HTERT RPE-1 (cell line): ENCODE results near the gene ACSM6.

Source experiments
- in situ Hi-C: fragments of 300-500 bp; cut with MboI; formaldehyde crosslinking; loops from 4 replicates; pipeline ENCODE4 v1.14.3; 2020; ENCODE audit warnings: low sequenced_read_pairs

The ACSM6 gene

DNA sequence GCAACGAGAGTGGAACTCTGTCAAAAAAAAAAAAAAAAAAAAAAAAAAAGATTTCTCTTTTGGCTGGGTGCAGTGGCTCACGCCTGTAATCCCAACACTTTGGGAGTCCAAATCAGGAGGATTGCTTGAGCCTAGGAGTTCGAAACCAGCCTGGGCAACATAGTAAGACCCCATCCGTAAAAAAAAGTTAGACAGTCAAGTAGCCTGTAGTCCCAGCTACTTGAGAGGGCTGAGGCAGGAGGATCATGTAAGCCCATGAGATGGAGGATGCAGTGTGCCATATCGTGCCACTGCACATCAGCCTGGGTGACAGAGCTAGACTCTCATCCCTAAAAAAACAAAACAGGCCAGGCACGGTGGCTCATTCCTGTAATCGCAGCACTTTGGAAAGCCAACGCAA is 71.5 kb downstream of the ACSM6 start:
- in situ Hi-C loops, result no loop called here

DNA sequence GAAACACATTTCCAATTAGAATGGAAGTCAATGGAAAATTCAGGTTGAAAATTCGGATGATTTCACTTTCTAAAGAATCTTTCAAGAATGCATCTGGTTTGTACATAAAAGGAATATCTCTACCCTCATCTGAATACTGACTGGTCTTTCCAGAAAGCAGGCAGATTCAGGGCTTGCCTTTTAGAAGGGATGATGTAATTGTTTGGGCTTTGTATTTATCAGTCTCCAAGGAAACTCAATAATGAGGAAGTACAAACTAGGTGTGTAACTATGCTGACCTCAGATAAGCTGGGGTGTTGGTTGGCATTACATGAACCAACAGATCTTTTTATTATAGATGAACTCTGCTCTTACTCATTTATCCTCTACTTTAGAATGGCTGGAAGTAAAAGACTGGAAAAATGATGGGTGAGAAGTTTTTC is 72.6 kb downstream of the ACSM6 start:
- in situ Hi-C loops, result no loop called here

DNA sequence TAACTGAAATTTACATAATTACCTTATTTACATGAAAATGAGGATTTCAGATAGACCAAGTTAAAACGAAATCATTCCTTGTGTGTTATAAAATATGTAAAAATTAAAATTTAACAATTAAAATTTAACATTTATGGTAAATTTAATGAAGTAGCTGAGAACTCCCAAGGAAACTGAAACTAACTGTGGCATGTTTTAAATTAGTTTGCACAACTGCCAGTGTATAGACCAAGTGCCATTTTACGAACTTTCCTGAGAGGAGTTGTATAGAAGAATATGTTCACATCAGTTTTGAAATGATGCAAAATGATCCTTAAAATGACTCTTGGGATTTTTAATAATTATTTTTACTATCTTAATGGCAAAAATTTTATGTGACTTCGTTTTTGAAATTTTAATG is 73.2 kb downstream of the ACSM6 start:
- in situ Hi-C loops, result no loop called here

DNA sequence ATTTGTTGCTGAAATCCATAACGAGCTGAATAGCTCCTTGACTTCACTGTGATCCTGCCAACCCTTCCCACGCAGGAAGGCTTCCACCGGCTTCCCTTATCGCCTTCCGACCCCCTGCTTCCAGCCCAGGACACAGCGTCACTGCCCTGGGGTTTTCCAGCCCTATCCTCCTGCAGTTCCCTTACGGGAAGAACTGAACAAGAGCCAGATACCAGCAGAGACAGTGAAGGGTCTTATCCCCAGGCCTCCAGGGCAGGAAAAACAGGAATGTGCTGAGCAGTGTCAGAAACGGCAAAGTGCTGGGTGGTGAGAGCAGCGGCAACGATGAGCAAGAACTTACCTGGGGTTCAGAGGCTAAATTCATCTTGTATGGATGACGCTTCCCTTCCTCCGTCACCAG is 74.4 kb downstream of the ACSM6 start:
- in situ Hi-C loops, result no loop called here

DNA sequence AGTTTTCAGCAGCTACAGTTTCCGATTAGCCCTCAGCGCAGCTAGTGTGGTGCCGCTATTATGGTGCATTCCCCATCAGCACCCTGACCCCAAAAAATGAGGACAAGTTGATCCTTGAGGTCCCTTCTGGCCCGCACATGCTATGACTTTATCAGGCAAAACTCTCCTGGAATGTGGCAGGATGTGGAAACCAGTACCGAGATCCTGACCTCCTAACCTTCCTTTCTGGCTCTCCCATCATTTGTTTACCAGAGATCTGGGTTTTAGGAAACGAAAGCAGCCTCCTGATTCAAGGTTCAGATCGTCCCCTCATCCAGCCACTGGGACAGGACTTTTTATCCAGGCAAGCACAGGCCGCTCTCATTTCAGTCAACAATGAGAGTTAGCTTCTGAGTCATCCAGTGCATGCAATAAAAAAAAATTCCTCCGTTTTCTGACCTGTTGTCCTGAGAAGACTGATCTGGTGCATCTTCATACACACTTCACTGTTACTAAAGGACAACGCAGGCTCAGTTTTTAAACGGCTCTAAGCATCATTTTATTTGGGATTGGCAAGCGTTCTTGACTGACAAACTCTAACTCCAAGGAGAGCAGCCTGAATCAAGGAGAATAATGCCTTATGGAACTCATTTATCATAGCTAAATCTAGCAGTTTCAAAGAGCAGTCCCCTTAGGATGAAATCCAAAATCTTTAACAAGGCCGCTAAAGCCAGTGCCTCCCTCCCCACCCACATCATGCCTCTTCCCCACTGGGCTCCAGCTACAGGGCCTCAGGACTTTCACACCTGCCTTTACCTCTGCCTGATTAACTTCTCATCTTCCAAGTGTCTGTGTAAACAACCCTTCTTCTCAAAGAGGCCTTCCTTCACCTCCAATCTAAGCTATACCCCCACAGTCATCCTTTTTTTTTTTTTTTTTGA is 79.6 kb downstream of the ACSM6 start:
- in situ Hi-C loops, result no loop called here

DNA sequence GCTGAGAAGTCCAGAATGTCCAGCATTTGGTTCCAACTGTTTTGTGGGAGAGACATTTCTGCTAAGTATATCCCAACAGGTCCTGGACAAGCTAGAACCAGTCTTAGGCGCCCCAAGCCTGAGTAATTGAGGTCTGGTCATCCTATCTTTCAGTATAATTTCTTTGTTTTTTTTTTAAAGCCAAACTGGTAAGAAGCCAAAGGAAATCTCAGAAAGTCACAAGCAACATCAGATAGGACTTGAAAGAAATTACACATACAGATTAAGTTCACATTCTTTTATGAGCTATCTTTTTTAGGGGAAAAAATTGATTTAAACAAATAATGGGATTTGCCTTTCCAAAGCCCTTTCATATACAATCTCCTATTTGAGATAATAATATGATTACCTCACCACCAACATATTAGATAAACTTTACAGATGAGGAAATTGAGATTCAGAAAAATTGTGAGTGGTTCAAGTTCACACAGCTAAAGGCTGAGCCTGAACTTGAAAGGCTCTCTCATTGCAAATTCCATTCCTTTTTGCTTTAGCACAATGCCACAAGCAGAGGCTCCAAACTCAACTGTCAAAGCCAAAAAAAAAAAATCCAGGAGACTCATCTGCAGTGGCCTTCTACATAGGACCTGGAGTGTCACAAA is 81.8 kb downstream of the ACSM6 start:
- in situ Hi-C loops, result no loop called here

DNA sequence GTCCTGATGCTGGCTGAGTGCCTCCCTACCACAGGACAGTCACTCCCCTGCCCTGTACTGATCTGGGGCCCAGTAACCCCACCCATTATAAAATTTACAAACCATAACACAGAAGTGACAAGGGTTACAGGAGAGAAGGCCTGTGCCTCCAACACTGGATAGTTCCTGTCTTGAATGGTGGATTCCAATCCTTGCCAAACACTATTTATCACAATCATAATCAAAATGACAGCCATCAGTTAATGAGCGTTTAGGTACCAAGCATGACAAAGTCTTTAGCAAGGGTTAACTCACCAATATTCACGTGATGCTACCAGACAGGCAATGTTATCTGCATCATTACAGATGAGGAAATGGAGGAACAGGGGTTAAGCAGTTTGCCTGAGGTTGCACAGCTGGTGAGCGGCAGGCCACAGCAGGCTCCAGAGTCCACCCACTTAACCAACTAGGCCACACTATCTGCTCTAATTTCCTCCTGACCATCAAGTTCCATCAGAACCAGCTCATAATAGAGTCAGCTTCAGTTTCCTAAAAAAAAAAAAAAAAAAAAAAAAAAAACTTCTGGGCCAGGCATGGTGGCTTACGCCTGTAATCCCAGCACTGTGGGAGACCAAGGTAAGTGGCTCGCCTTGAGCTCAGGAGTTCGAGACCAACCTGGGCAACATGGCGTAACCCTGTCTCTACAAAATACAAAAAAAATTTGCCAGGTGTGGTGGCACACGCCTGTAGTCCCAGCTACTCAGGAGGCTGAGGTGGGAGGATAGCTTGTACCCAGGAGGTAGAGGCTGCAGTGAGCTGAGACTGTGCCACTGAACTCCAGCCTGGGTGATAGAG is 82.5 kb downstream of the ACSM6 start:
- in situ Hi-C loops, result no loop called here

DNA sequence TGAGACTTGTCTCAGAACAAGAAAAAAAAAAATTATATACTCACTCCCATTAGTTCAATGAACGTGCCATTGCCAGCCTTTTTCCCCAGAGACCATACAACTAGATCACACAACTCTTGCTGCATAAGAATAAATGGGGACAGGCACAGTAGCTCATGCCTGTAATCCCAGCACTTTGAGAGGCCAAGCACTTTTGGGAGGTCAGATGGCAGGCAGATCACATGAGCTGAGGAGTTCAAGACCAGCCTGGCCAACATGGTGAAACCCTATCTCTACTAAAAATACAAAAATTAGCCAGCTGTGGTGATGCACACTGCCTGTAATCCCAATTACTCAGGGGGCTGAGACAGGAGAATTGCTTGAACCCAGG is 83.1 kb downstream of the ACSM6 start:
- in situ Hi-C loops, result no loop called here

DNA sequence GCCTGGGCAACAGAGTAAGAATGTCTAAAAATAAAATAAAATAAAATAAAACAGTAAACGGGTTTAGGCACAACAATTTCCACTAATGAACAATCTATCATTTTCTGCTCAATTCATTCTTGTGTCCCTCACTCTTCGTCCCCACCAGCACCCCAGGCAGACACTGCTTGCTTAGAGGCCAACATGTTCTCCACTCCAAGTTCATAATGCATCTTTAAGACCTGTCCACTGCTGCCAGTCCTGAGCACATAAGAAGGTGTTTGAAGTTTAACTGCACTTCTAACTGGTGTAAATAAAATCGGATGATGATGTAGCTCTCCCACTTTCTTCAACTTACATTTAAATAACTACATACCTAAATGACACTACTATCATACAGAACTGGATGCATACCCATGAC is 83.6 kb downstream of the ACSM6 start:
- in situ Hi-C loops, result no loop called here
